ENCODE results near the gene BOLA3. TPM values are rescaled to one million over a fixed set of nuclear protein-coding genes. Genes with fewer than 3 reads are reported as not detected.

BOLA3 gene
- total and polyA plus RNA-seq, 4 donors: 27.1 to 50.2 (median 41.7) TPM

DNA sequence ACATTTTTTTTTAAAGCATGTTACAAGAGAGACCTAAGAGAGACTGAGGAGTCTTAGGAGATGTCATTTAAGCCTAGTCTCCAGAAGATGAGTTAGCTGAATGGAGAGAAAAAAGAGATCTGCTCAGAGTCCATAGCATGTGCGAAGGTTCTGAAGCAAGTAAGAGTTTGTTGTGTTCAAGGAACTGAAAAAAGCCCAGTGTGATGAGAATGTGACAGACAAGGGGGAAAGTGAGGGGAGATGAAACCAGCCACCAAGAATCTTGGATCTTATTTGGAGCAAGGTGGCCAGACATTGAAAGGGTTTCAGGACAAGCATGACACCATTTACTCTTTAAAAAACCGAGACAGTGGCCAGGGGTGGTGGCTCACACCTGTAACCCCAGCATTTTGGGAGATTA lies 36.2 kb upstream of the BOLA3 start:
- no peaks in the 10 kb centered on the region for H3K9me3 ChIP-seq (ENCODE audit: control insufficient read depth, insufficient read depth, low read length)
- no peak overlapping the region for H3K4me3 ChIP-seq (ENCODE audit: low read depth, low read length)
- no peaks in the 10 kb centered on the region for H3K27me3 ChIP-seq (ENCODE audit: control insufficient read depth, insufficient read depth, low read length)

DNA sequence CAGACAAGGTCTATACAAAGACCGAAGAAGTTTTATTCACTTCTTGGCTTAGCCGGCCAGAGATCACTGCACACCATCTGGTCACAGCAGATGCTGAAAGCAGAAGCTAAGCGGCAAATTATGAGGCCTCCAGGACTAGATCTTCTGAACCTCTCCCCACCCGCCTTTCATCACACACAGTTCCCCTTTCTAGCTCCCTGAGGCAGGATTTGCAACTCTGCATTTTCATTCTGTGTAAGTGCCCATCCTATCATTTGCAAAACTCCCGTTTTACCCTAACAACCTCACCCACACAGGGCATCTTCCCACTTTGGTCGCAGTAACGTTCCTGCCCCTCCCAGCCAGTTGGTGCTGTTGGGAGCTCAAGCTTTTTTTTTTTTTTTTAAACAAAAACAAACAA lies 34.0 kb upstream of the BOLA3 start:
- Histone ChIP-seq H3K4me1 (ENCODE audit: control insufficient read depth, insufficient read depth, low read length) (peaks cover 5% of the 10 kb centered on the region), H3K36me3 (ENCODE audit: control insufficient read depth, insufficient read depth, low read length) (peaks cover 3% of the 10 kb centered on the region), H3K9me3 (ENCODE audit: control insufficient read depth, insufficient read depth, low read length) (no peaks in the 10 kb centered on the region), H3K4me3 (ENCODE audit: low read depth, low read length) (no peak overlapping the region), H3K27me3 (ENCODE audit: control insufficient read depth, insufficient read depth, low read length) (no peaks in the 10 kb centered on the region), H3K27ac (ENCODE audit: low read depth, low read length) (no peak overlapping the region)
- peak in 2 of 6 donors; percentile 61 to 64 for DNase-seq (ENCODE audit: low read depth in 4 of 6, low spot score in 6 of 6)
- WGBS (ENCODE audit: insufficient coverage): 27% methylated on average over 4 of the region's 7 CpGs

More for the DNA sequence above, 36.2 kb upstream of the BOLA3 start:
- no peak for DNase-seq (ENCODE audit: low read depth in 4 of 6, low spot score in 6 of 6)
- Histone ChIP-seq H3K27ac (ENCODE audit: low read depth, low read length) (no peak overlapping the region), H3K36me3 (ENCODE audit: control insufficient read depth, insufficient read depth, low read length) (no peaks in the 10 kb centered on the region), H3K4me1 (ENCODE audit: control insufficient read depth, insufficient read depth, low read length) (no peaks in the 10 kb centered on the region)
- WGBS (ENCODE audit: insufficient coverage): 92% methylated on average over 1 of the region's 2 CpGs

- Histone ChIP-seq H3K27ac (ENCODE audit: low read depth, low read length) (peak overlapping the region; percentile 4), H3K4me1 (ENCODE audit: control insufficient read depth, insufficient read depth, low read length) (peaks cover 5% of the 10 kb centered on the region)
- WGBS (ENCODE audit: insufficient coverage): 59% methylated on average over 11 of the region's 25 CpGs
Measured at GRCh38 chr2:74179063-74179865, 31.6 kb upstream of the BOLA3 start.

GRCh38 chr2:74178211-74179062 lies 30.7 kb upstream of the BOLA3 start, which contains the start of gene MOB1A:
TSS of gene MOB1A (minus strand) at chr2:74178879. CDS start at chr2:74178674, 205 bp downstream.
- peak within 1 kb of the TSS; percentile 92 for H3K27ac ChIP-seq (ENCODE audit: low read depth, low read length)
- peak; percentile 89 to 100 (median 97) for DNase-seq (ENCODE audit: low read depth in 4 of 6, low spot score in 6 of 6)
- no peaks in the 10 kb centered on the region for H3K9me3 ChIP-seq (ENCODE audit: control insufficient read depth, insufficient read depth, low read length)
- no peaks in the 10 kb centered on the region for H3K27me3 ChIP-seq (ENCODE audit: control insufficient read depth, insufficient read depth, low read length)
- H3K4me1 ChIP-seq (ENCODE audit: control insufficient read depth, insufficient read depth, low read length): peaks cover 5% of the 10 kb centered on the region
- peak within 1 kb of the TSS; percentile 74 for H3K4me3 ChIP-seq (ENCODE audit: low read depth, low read length)
- H3K36me3 ChIP-seq (ENCODE audit: control insufficient read depth, insufficient read depth, low read length): peaks cover 3% of the 10 kb centered on the region
- 0% methylated on average over 83 of the region's 84 CpGs for WGBS (ENCODE audit: insufficient coverage)

More at GRCh38 chr2:74179063-74179865, 31.6 kb upstream of the BOLA3 start:
- Histone ChIP-seq H3K27me3 (ENCODE audit: control insufficient read depth, insufficient read depth, low read length) (no peaks in the 10 kb centered on the region), H3K4me3 (ENCODE audit: low read depth, low read length) (peak overlapping the region; percentile 74), H3K9me3 (ENCODE audit: control insufficient read depth, insufficient read depth, low read length) (no peaks in the 10 kb centered on the region), H3K36me3 (ENCODE audit: control insufficient read depth, insufficient read depth, low read length) (peaks cover 3% of the 10 kb centered on the region)
- no peak for DNase-seq (ENCODE audit: low read depth in 4 of 6, low spot score in 6 of 6)

- Histone ChIP-seq H3K9me3 (ENCODE audit: control insufficient read depth, insufficient read depth, low read length) (no peaks in the 10 kb centered on the region), H3K36me3 (ENCODE audit: control insufficient read depth, insufficient read depth, low read length) (peaks cover 3% of the 10 kb centered on the region), H3K4me1 (ENCODE audit: control insufficient read depth, insufficient read depth, low read length) (peaks cover 5% of the 10 kb centered on the region), H3K4me3 (ENCODE audit: low read depth, low read length) (peak overlapping the region; percentile 74), H3K27ac (ENCODE audit: low read depth, low read length) (peak overlapping the region; percentile 92), H3K27me3 (ENCODE audit: control insufficient read depth, insufficient read depth, low read length) (no peaks in the 10 kb centered on the region)
- peak in 1 of 6 donors; percentile 75 for DNase-seq (ENCODE audit: low read depth in 4 of 6, low spot score in 6 of 6)
Measured at GRCh38 chr2:74177696-74178095, 30.0 kb upstream of the BOLA3 start.

DNA sequence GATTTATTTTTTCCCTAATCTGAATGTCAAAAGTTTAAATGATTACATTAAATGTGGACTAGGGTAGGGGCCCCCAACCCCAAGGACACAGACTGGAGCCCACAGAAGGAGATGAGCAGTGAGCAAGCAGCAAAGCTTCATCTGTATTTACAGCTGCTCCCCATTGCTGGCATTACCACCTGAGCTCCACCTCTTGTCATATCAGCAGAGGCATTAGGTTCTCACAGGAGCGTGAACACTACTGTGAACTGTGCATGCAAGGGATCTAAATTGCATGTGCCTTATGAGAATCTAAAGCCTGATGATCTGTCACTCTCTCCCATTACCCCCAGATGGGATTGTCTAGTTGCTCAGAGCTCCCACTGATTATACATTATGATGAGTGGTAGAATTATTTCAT lies 27.2 kb upstream of the BOLA3 start:
- H3K27ac ChIP-seq (ENCODE audit: low read depth, low read length): no peak overlapping the region
- peaks cover 17% of the 10 kb centered on the region for H3K36me3 ChIP-seq (ENCODE audit: control insufficient read depth, insufficient read depth, low read length)
- no peak overlapping the region for H3K4me3 ChIP-seq (ENCODE audit: low read depth, low read length)
- H3K4me1 ChIP-seq (ENCODE audit: control insufficient read depth, insufficient read depth, low read length): peaks cover 5% of the 10 kb centered on the region
- H3K27me3 ChIP-seq (ENCODE audit: control insufficient read depth, insufficient read depth, low read length): no peaks in the 10 kb centered on the region
- no peaks in the 10 kb centered on the region for H3K9me3 ChIP-seq (ENCODE audit: control insufficient read depth, insufficient read depth, low read length)
- no peak for DNase-seq (ENCODE audit: low read depth in 4 of 6, low spot score in 6 of 6)
- WGBS (ENCODE audit: insufficient coverage): 80% methylated on average over 1 of the region's 1 CpG

GRCh38 chr2:74168739-74169138 lies 21.0 kb upstream of the BOLA3 start:
- Histone ChIP-seq H3K27ac (ENCODE audit: low read depth, low read length) (no peak overlapping the region), H3K4me3 (ENCODE audit: low read depth, low read length) (no peak overlapping the region), H3K9me3 (ENCODE audit: control insufficient read depth, insufficient read depth, low read length) (no peaks in the 10 kb centered on the region), H3K36me3 (ENCODE audit: control insufficient read depth, insufficient read depth, low read length) (peaks cover 43% of the 10 kb centered on the region), H3K27me3 (ENCODE audit: control insufficient read depth, insufficient read depth, low read length) (no peaks in the 10 kb centered on the region), H3K4me1 (ENCODE audit: control insufficient read depth, insufficient read depth, low read length) (no peaks in the 10 kb centered on the region)
- DNase-seq (ENCODE audit: low read depth in 4 of 6, low spot score in 6 of 6): no peak
- no CpG with 5 or more reads among the region's 2 CpGs for WGBS (ENCODE audit: insufficient coverage)

DNA sequence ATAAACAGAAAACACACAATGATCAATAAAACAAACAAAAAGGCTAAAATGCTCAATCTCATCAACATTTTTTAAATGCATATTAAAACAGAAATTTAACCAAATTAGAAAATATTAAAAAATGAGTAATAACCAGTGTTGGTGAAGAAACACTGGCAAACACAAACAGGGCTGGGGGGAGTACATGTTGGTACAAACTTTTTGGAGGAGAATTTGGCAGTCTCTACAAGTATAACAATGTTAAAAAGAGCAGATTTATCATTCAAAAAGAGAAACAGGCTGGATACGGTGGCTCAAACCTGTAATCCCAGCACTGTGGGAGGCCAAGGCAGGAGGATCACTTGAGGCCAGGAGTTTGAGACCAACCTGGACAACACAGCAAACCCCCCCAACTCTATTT lies 17.0 kb upstream of the BOLA3 start:
- DNase-seq (ENCODE audit: low read depth in 4 of 6, low spot score in 6 of 6): no peak
- Histone ChIP-seq H3K9me3 (ENCODE audit: control insufficient read depth, insufficient read depth, low read length) (no peaks in the 10 kb centered on the region), H3K4me1 (ENCODE audit: control insufficient read depth, insufficient read depth, low read length) (no peaks in the 10 kb centered on the region), H3K4me3 (ENCODE audit: low read depth, low read length) (no peak overlapping the region), H3K27me3 (ENCODE audit: control insufficient read depth, insufficient read depth, low read length) (no peaks in the 10 kb centered on the region), H3K36me3 (ENCODE audit: control insufficient read depth, insufficient read depth, low read length) (peaks cover 51% of the 10 kb centered on the region), H3K27ac (ENCODE audit: low read depth, low read length) (no peak overlapping the region)
- no CpG with 5 or more reads among the region's 1 CpG for WGBS (ENCODE audit: insufficient coverage)

DNA sequence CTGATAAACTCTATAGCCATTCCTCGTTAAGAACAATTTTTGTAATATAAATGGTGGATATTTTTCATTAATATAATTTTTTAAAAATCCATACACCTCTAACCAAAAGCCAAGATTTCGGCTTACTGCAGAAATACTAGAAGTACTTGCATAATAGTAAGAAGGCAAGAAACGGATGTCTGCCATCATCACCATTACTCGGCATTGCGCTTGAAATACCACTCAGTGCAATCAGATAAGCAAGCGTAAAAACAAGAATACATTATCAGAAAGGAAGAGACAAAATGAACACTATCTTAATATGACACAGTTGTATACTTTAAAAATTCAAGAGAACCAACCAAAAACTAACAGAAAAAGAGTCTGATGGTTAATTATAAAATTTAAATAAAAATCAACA lies 15.2 kb upstream of the BOLA3 start:
- 80% methylated on average over 1 of the region's 6 CpGs for WGBS (ENCODE audit: insufficient coverage)
- DNase-seq (ENCODE audit: low read depth in 4 of 6, low spot score in 6 of 6): no peak
- Histone ChIP-seq H3K4me1 (ENCODE audit: control insufficient read depth, insufficient read depth, low read length) (no peaks in the 10 kb centered on the region), H3K36me3 (ENCODE audit: control insufficient read depth, insufficient read depth, low read length) (peaks cover 53% of the 10 kb centered on the region), H3K9me3 (ENCODE audit: control insufficient read depth, insufficient read depth, low read length) (no peaks in the 10 kb centered on the region), H3K27ac (ENCODE audit: low read depth, low read length) (no peak overlapping the region), H3K27me3 (ENCODE audit: control insufficient read depth, insufficient read depth, low read length) (no peaks in the 10 kb centered on the region), H3K4me3 (ENCODE audit: low read depth, low read length) (no peak overlapping the region)

Measured in spinal cord (tissue), 10 donors.